GM18858 (cell line): ENCODE measurements around the gene TTC29.
"Not testable (repeated sequence)": the region's sequence is repeated elsewhere in the genome, so short reads cannot be mapped to it uniquely, and the experiment has no call there.

Experiments used
- ATAC-seq: cut with Tn5 transposase; IDR thresholded peaks from one replicate; pipeline ENCODE4 v1.9.1; 2021; ENCODE audit not compliant: unreplicated experiment

TTC29 gene

GRCh38 chr4:146723519-146723918 lies 222.1 kb downstream of the TTC29 start:
- not testable (repeated sequence) for ATAC-seq

- ATAC-seq: no peak
Observed at GRCh38 chr4:146709956-146710355, 235.7 kb downstream of the TTC29 start.

- no peak for ATAC-seq
Observed at GRCh38 chr4:146699910-146700309, 245.8 kb downstream of the TTC29 start.

GRCh38 chr4:146674829-146675570 lies 270.7 kb downstream of the TTC29 start:
- ATAC-seq: no peak

GRCh38 chr4:146663968-146664311 lies 281.7 kb downstream of the TTC29 start:
- not testable (repeated sequence) for ATAC-seq

- no peak for ATAC-seq
Observed at GRCh38 chr4:146661367-146661766, 284.3 kb downstream of the TTC29 start.
